HUES6 (cell line): ENCODE data around the gene ZNF132.
"Not testable (repeated sequence)": the region's sequence is repeated elsewhere in the genome, so short reads cannot be mapped to it uniquely, and the experiment has no call there.

Source experiments
- H3K27ac ChIP-seq: 2 replicates; pipeline ENCODE4 v1.7.0; 2013; ENCODE audit warnings: low read depth, mild to moderate bottlenecking, low read length, inconsistent platforms
- H3K27me3 ChIP-seq: 2 replicates; pipeline ENCODE4 v1.6.1; 2013; ENCODE audit warnings: low read length; ENCODE audit not compliant: control insufficient read depth, insufficient read depth
- H3K36me3 ChIP-seq: 2 replicates; pipeline ENCODE4 v1.6.1; 2013; ENCODE audit warnings: low read length; ENCODE audit not compliant: control insufficient read depth, insufficient read depth
- H3K4me1 ChIP-seq: 2 replicates; pipeline ENCODE4 v1.6.1; 2013; ENCODE audit warnings: low read length; ENCODE audit not compliant: control insufficient read depth, insufficient read depth
- H3K4me3 ChIP-seq: 2 replicates; pipeline ENCODE4 v1.5.1; 2013; ENCODE audit warnings: low read depth, low read length
- H3K9ac ChIP-seq: one replicate; pipeline ENCODE4 v1.6.1; 2013; ENCODE audit warnings: mild to moderate bottlenecking, low read length
- H3K9me3 ChIP-seq: 2 replicates; pipeline ENCODE4 v1.6.1; 2013; ENCODE audit warnings: low read depth, low read length; ENCODE audit not compliant: control insufficient read depth, insufficient read depth

ZNF132 gene

GRCh38 chr19:58475714-58476497 is 36.0 kb upstream of the ZNF132 start, which contains the start of gene ZNF446:
Gene ZNF446, plus strand, starts transcription at chr19:58476352. Its CDS starts 867 bp downstream, at chr19:58477219.
- H3K9me3 ChIP-seq, result no peaks in the 10 kb centered on the region

GRCh38 chr19:58474997-58475713 is 35.2 kb upstream of the ZNF132 start:
- Histone ChIP-seq H3K27me3 (no peaks in the 10 kb centered on the region), H3K9ac (peak overlapping the region; percentile 64), H3K27ac (peak overlapping the region; percentile 80), H3K4me1 (peaks cover 9% of the 10 kb centered on the region), H3K4me3 (peak overlapping the region; percentile 80), H3K9me3 (no peaks in the 10 kb centered on the region), H3K36me3 (peaks cover 17% of the 10 kb centered on the region)

More at GRCh38 chr19:58475714-58476497, 36.0 kb upstream of the ZNF132 start, which contains the start of gene ZNF446:
- H3K27ac ChIP-seq, result peak within 1 kb of the TSS; percentile 80
- H3K27me3 ChIP-seq, result no peaks in the 10 kb centered on the region
- H3K4me3 ChIP-seq, result peak within 1 kb of the TSS; percentile 80
- peak within 1 kb of the TSS; percentile 64 for H3K9ac ChIP-seq
- H3K36me3 ChIP-seq, result peaks cover 24% of the 10 kb centered on the region
- H3K4me1 ChIP-seq, result peaks cover 9% of the 10 kb centered on the region

- H3K9me3 ChIP-seq, result no peaks in the 10 kb centered on the region
- H3K4me1 ChIP-seq, result peaks cover 9% of the 10 kb centered on the region
- peaks cover 23% of the 10 kb centered on the region for H3K36me3 ChIP-seq
- H3K4me3 ChIP-seq, result no peak overlapping the region
- H3K9ac ChIP-seq, result no peak overlapping the region
- H3K27ac ChIP-seq, result no peak overlapping the region
- no peaks in the 10 kb centered on the region for H3K27me3 ChIP-seq
Observed at GRCh38 chr19:58474291-58474996, 34.5 kb upstream of the ZNF132 start.

GRCh38 chr19:58473775-58474174 is 33.8 kb upstream of the ZNF132 start:
- Histone ChIP-seq H3K9me3 (no peaks in the 10 kb centered on the region), H3K9ac (no peak overlapping the region), H3K27me3 (no peaks in the 10 kb centered on the region), H3K36me3 (peaks cover 23% of the 10 kb centered on the region), H3K27ac (no peak overlapping the region), H3K4me1 (peaks cover 9% of the 10 kb centered on the region), H3K4me3 (no peak overlapping the region)

GRCh38 chr19:58471736-58472135 is 31.8 kb upstream of the ZNF132 start:
- H3K4me3 ChIP-seq, result no peak overlapping the region
- peaks cover 23% of the 10 kb centered on the region for H3K36me3 ChIP-seq
- H3K9ac ChIP-seq, result no peak overlapping the region
- no peak overlapping the region for H3K27ac ChIP-seq
- no peaks in the 10 kb centered on the region for H3K9me3 ChIP-seq
- no peaks in the 10 kb centered on the region for H3K27me3 ChIP-seq
- H3K4me1 ChIP-seq, result peaks cover 10% of the 10 kb centered on the region

GRCh38 chr19:58470837-58471543 is 31.0 kb upstream of the ZNF132 start:
- H3K36me3 ChIP-seq, result peaks cover 23% of the 10 kb centered on the region
- H3K9ac ChIP-seq, H3K4me1 ChIP-seq, H3K27me3 ChIP-seq, H3K9me3 ChIP-seq, H3K4me3 ChIP-seq, H3K27ac ChIP-seq: not testable (repeated sequence)

GRCh38 chr19:58469241-58470013 is 29.5 kb upstream of the ZNF132 start:
- H3K4me3 ChIP-seq, result no peak overlapping the region
- no peaks in the 10 kb centered on the region for H3K9me3 ChIP-seq
- H3K27me3 ChIP-seq, result peaks cover 10% of the 10 kb centered on the region
- H3K9ac ChIP-seq, result no peak overlapping the region
- peaks cover 23% of the 10 kb centered on the region for H3K36me3 ChIP-seq
- H3K27ac ChIP-seq, result no peak overlapping the region
- H3K4me1 ChIP-seq, result peaks cover 4% of the 10 kb centered on the region; the same call in 1 of the 2 replicates

GRCh38 chr19:58468216-58468839 is 28.4 kb upstream of the ZNF132 start:
- peak overlapping the region; percentile 49 for H3K4me3 ChIP-seq
- peaks cover 23% of the 10 kb centered on the region for H3K36me3 ChIP-seq
- peaks cover 10% of the 10 kb centered on the region for H3K27me3 ChIP-seq
- no peak overlapping the region for H3K9ac ChIP-seq
- no peaks in the 10 kb centered on the region for H3K9me3 ChIP-seq
- no peak overlapping the region for H3K27ac ChIP-seq
- peaks cover 4% of the 10 kb centered on the region; the same call in 1 of the 2 replicates for H3K4me1 ChIP-seq

GRCh38 chr19:58466760-58467589 is 27.0 kb upstream of the ZNF132 start, which contains the start of gene ZNF324:
Gene ZNF324, plus strand, starts transcription at chr19:58467080. Its CDS starts 2,106 bp downstream, at chr19:58469186.
- H3K9me3 ChIP-seq, result no peaks in the 10 kb centered on the region
- H3K36me3 ChIP-seq, result peaks cover 12% of the 10 kb centered on the region
- no peak within 1 kb of the TSS for H3K27ac ChIP-seq
- H3K9ac ChIP-seq, result peak within 1 kb of the TSS; percentile 75
- peak within 1 kb of the TSS; percentile 83 for H3K4me3 ChIP-seq
- peaks cover 4% of the 10 kb centered on the region; the same call in 1 of the 2 replicates for H3K4me1 ChIP-seq
- peaks cover 10% of the 10 kb centered on the region for H3K27me3 ChIP-seq
